Right cardiac atrium (tissue), 5 donors: ENCODE measurements around the gene GPATCH2. TPM values are rescaled to one million over a fixed set of nuclear protein-coding genes. Genes with fewer than 3 reads are reported as not detected.
"Not testable (repeated sequence)": the region's sequence is repeated elsewhere in the genome, so short reads cannot be mapped to it uniquely, and the experiment has no call there.

ENCODE experiments used
- ATAC-seq, 2 donors: fragments of 200-7000 bp; cut with Tn5 transposase; one replicate each; pipeline versions ENCODE4 v1.8.0 to v1.9.1; 2020; ENCODE audit warnings: moderate library complexity in 2 of 2, mild to moderate bottlenecking in 1 of 2
- DNase-seq, 3 donors: peaks; one replicate each; pipeline ENCODE4 v3.0.0-alpha.2; 2020
- H3K27ac ChIP-seq: one replicate; pipeline ENCODE4 v1.5.1; 2013; ENCODE audit warnings: mild to moderate bottlenecking, low read length, control low read depth, moderate library complexity
- H3K27me3 ChIP-seq: one replicate; pipeline ENCODE4 v1.6.1; 2013; ENCODE audit not compliant: control insufficient read depth, insufficient read depth
- H3K4me1 ChIP-seq: one replicate; pipeline ENCODE4 v1.6.1; 2013; ENCODE audit warnings: low read length; ENCODE audit not compliant: control insufficient read depth, insufficient read depth
- H3K4me3 ChIP-seq: one replicate; pipeline ENCODE4 v1.5.1; 2013; ENCODE audit warnings: low read length, control low read depth
- H3K9me3 ChIP-seq: one replicate; pipeline ENCODE4 v1.6.1; 2013; ENCODE audit warnings: low read length; ENCODE audit not compliant: control insufficient read depth
- WGBS: extraction: QIAGEN DNeasy Blood & Tissue Kit; methylation state at CpG from one replicate; pipeline ENCODE4 v1.1.7; 2013; 5-methylcytosine and 5-hydroxymethylcytosine counted together
- intact Hi-C, 4 donors: fragments of 100-400 bp; cut with DNase I; formaldehyde crosslinking; loops; one replicate each; pipeline versions ENCODE4 v1.11.0 to v1.14.0; 2022 to 2023
- polyA plus RNA-seq: library from polyadenylated mRNA; stranded (reverse); fragments of 200-250 nt; gene quantifications from one replicate; pipeline ENCODE4 v1.2.3, GENCODE V29; 2013
- total RNA-seq, 4 donors: library from RNA; stranded (reverse); fragmentation: NEBNext Ultra II Directional; extraction: Animal tissue kit (Norgen Biotek cat#: 25700); gene quantifications; one replicate each; pipeline ENCODE4 v1.2.1, GENCODE V29; 2021
- donor health status: healthy with polysubstance abuse.
- donor health status: DM: no; HTN: yes; CAD: no.
- donor health status: DM: no; HTN: no; CAD: no.
- donor health status: DM: no; HTN: yes; CAD: no; lungs with severe emphysema.
- donor health status: DM: yes; HTN: yes; CAD: no.

Gene GPATCH2
- total and polyA plus RNA-seq, 5 donors, result 3.9 to 11.6 (median 9.3) TPM

- intact Hi-C loops, result no loop called here
- ATAC-seq, result no peak
Observed at GRCh38 chr1:217626321-217626720, 4.6 kb downstream of the GPATCH2 start.

GRCh38 chr1:217622042-217622441 is 8.8 kb downstream of the GPATCH2 start:
- H3K9me3 ChIP-seq, result no peaks in the 10 kb centered on the region
- H3K4me3 ChIP-seq, result no peak overlapping the region
- ATAC-seq (no peak), DNase-seq (no peak)
- WGBS, result 93% methylated on average over 3 of the region's 3 CpGs
- H3K27me3 ChIP-seq, result no peaks in the 10 kb centered on the region
- H3K27ac ChIP-seq, result no peak overlapping the region
- no peaks in the 10 kb centered on the region for H3K4me1 ChIP-seq
- intact Hi-C loops, result no loop called here

More at GRCh38 chr1:217626321-217626720, 4.6 kb downstream of the GPATCH2 start:
- no peak overlapping the region for H3K27ac ChIP-seq
- no peaks in the 10 kb centered on the region for H3K4me1 ChIP-seq
- no peak overlapping the region for H3K4me3 ChIP-seq
- 93% methylated on average over 2 of the region's 2 CpGs for WGBS
- H3K9me3 ChIP-seq, result no peaks in the 10 kb centered on the region
- no peaks in the 10 kb centered on the region for H3K27me3 ChIP-seq
- no peak for DNase-seq

- Histone ChIP-seq H3K27me3 (no peaks in the 10 kb centered on the region), H3K9me3 (no peaks in the 10 kb centered on the region), H3K4me3 (no peak overlapping the region), H3K4me1 (no peaks in the 10 kb centered on the region), H3K27ac (no peak overlapping the region)
- no peak for DNase-seq
- 76% methylated on average over 4 of the region's 4 CpGs for WGBS
- intact Hi-C loops, result no loop called here
- no peak for ATAC-seq
Observed at GRCh38 chr1:217620814-217621213, 10.1 kb downstream of the GPATCH2 start.

GRCh38 chr1:217617126-217617525 is 13.8 kb downstream of the GPATCH2 start:
- intact Hi-C loops, result no loop called here
- no peak overlapping the region for H3K27ac ChIP-seq
- 88% methylated on average over 1 of the region's 1 CpG for WGBS
- no peak overlapping the region for H3K4me3 ChIP-seq
- H3K9me3 ChIP-seq, result no peaks in the 10 kb centered on the region
- no peak for ATAC-seq
- H3K27me3 ChIP-seq, result no peaks in the 10 kb centered on the region
- DNase-seq, result no peak
- H3K4me1 ChIP-seq, result no peaks in the 10 kb centered on the region

GRCh38 chr1:217614200-217614712 is 16.6 kb downstream of the GPATCH2 start:
- ATAC-seq, result no peak
- WGBS, result 62% methylated on average over 3 of the region's 3 CpGs
- no peaks in the 10 kb centered on the region for H3K27me3 ChIP-seq
- DNase-seq, result no peak
- intact Hi-C loops, result no loop called here
- H3K4me3 ChIP-seq, result no peak overlapping the region
- H3K9me3 ChIP-seq, result no peaks in the 10 kb centered on the region
- H3K4me1 ChIP-seq, result no peaks in the 10 kb centered on the region
- H3K27ac ChIP-seq, result no peak overlapping the region

- intact Hi-C loops, result no loop called here
Observed at GRCh38 chr1:217605390-217605789, 25.5 kb downstream of the GPATCH2 start.

GRCh38 chr1:217602380-217602779 is 28.5 kb downstream of the GPATCH2 start:
- H3K4me1 ChIP-seq, result no peaks in the 10 kb centered on the region
- no peak for ATAC-seq
- H3K27ac ChIP-seq, result no peak overlapping the region
- no peak overlapping the region for H3K4me3 ChIP-seq
- no peak for DNase-seq
- no peaks in the 10 kb centered on the region for H3K9me3 ChIP-seq
- no peaks in the 10 kb centered on the region for H3K27me3 ChIP-seq
- intact Hi-C loops, result no loop called here

More at GRCh38 chr1:217605390-217605789, 25.5 kb downstream of the GPATCH2 start:
- 87% methylated on average over 1 of the region's 1 CpG for WGBS
- ATAC-seq (no peak), DNase-seq (no peak)
- Histone ChIP-seq H3K4me1 (no peaks in the 10 kb centered on the region), H3K4me3 (no peak overlapping the region), H3K27me3 (no peaks in the 10 kb centered on the region), H3K9me3 (no peaks in the 10 kb centered on the region), H3K27ac (no peak overlapping the region)

- WGBS, result 49% methylated on average over 2 of the region's 2 CpGs
Observed at GRCh38 chr1:217599154-217599553, 31.7 kb downstream of the GPATCH2 start.

GRCh38 chr1:217590598-217590997 is 40.3 kb downstream of the GPATCH2 start:
- Histone ChIP-seq H3K4me1 (no peaks in the 10 kb centered on the region), H3K4me3 (no peak overlapping the region), H3K9me3 (no peaks in the 10 kb centered on the region), H3K27me3 (no peaks in the 10 kb centered on the region), H3K27ac (no peak overlapping the region)
- no peak for ATAC-seq
- WGBS, result 68% methylated on average over 2 of the region's 2 CpGs
- intact Hi-C loops, result no loop called here
- DNase-seq, result no peak

More at GRCh38 chr1:217599154-217599553, 31.7 kb downstream of the GPATCH2 start:
- no peak for DNase-seq
- Histone ChIP-seq H3K27me3 (no peaks in the 10 kb centered on the region), H3K4me1 (no peaks in the 10 kb centered on the region), H3K9me3 (no peaks in the 10 kb centered on the region), H3K27ac (no peak overlapping the region), H3K4me3 (no peak overlapping the region)
- no peak for ATAC-seq
- intact Hi-C loops, result no loop called here

GRCh38 chr1:217586586-217586985 is 44.3 kb downstream of the GPATCH2 start:
- H3K9me3 ChIP-seq, result no peaks in the 10 kb centered on the region
- no peak overlapping the region for H3K27ac ChIP-seq
- H3K27me3 ChIP-seq, result no peaks in the 10 kb centered on the region
- WGBS, result 69% methylated on average over 4 of the region's 4 CpGs
- no peak for DNase-seq
- ATAC-seq, result no peak
- intact Hi-C loops, result no loop called here
- H3K4me3 ChIP-seq, result no peak overlapping the region
- H3K4me1 ChIP-seq, result no peaks in the 10 kb centered on the region

- H3K27ac ChIP-seq, result no peak overlapping the region
- WGBS, result 87% methylated on average over 2 of the region's 2 CpGs
- no peak overlapping the region for H3K4me3 ChIP-seq
- H3K4me1 ChIP-seq, result no peaks in the 10 kb centered on the region
- no peaks in the 10 kb centered on the region for H3K27me3 ChIP-seq
- ATAC-seq (no peak), DNase-seq (no peak)
- no peaks in the 10 kb centered on the region for H3K9me3 ChIP-seq
- intact Hi-C loops, result no loop called here
Observed at GRCh38 chr1:217585577-217585976, 45.3 kb downstream of the GPATCH2 start.

GRCh38 chr1:217584286-217584811 is 46.5 kb downstream of the GPATCH2 start:
- ATAC-seq, H3K27ac ChIP-seq, DNase-seq, H3K4me3 ChIP-seq, H3K4me1 ChIP-seq, H3K9me3 ChIP-seq, intact Hi-C loops, H3K27me3 ChIP-seq: not testable (repeated sequence)
- over 99% methylated on average over 5 of the region's 5 CpGs for WGBS
